ENCODE results near the gene ITPRID1. TPM values are rescaled to one million over a fixed set of nuclear protein-coding genes. Genes with fewer than 3 reads are reported as not detected.

The ITPRID1 gene
- polyA plus RNA-seq, 3 donors = not detected

DNA sequence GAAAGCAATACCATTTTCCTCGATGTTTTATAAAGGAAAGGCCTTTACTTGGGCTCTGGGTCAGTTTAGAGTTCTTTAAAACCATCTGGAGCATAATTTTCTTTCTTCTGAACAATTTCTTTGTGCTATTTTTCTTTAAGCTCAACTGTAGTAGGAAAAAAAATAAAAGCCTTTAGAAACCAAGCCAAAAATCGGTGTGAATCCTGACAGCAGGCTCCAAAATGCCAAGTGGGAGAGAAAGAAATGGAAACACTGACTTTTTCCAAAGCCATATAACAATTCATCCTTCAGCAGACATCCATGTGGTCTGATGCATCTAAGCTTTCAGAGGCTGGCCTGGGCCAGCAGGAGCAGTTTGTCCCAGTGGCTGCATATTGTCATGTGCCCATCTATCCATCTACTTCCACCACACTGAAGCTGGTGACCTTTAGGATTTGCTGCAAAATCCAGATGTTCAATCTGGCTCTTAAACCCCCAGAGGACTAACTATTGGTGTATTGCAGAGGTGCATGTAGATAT, 23.0 kb upstream of the ITPRID1 start:
- DNase-seq = no peak
- peaks cover 2 to 5% (median 2%) of the 10 kb centered on the region in 3 donors for H3K27me3 Mint-ChIP-seq (ENCODE audit: low read depth in 3 of 3)
- TF ChIP-seq, protein P1, sequence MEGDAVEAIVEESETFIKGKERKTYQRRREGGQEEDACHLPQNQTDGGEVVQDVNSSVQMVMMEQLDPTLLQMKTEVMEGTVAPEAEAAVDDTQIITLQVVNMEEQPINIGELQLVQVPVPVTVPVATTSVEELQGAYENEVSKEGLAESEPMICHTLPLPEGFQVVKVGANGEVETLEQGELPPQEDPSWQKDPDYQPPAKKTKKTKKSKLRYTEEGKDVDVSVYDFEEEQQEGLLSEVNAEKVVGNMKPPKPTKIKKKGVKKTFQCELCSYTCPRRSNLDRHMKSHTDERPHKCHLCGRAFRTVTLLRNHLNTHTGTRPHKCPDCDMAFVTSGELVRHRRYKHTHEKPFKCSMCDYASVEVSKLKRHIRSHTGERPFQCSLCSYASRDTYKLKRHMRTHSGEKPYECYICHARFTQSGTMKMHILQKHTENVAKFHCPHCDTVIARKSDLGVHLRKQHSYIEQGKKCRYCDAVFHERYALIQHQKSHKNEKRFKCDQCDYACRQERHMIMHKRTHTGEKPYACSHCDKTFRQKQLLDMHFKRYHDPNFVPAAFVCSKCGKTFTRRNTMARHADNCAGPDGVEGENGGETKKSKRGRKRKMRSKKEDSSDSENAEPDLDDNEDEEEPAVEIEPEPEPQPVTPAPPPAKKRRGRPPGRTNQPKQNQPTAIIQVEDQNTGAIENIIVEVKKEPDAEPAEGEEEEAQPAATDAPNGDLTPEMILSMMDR (IDR thresholded peaks at IDR 0.05) = no peak
- Histone ChIP-seq H3K27me3 (ENCODE audit: control insufficient read depth in 2 of 2, insufficient read depth in 2 of 2, low read length in 2 of 2) (no peaks in the 10 kb centered on the region), H3K4me3 (replicated peaks in 1 of 3; ENCODE audit: low read depth in 2 of 3, low read length in 3 of 3) (no peak overlapping the region), H4K20me1 (ENCODE audit: insufficient read depth, low read length) (no peaks in the 10 kb centered on the region), H2AFZ (ENCODE audit: insufficient read depth, low read depth, low read length, poor library complexity, severe bottlenecking) (no peak overlapping the region), H3K9ac (ENCODE audit: insufficient read depth, low read length, poor library complexity, severe bottlenecking) (no peak overlapping the region), H3K4me2 (replicated peaks; ENCODE audit: extremely low read depth, low read length, poor library complexity, severe bottlenecking) (no peak overlapping the region), H3K9me3 (replicated peaks in 1 of 2; ENCODE audit: control insufficient read depth in 1 of 2, insufficient read depth in 1 of 2, low read length in 2 of 2) (no peaks in the 10 kb centered on the region), H3K4me1 (ENCODE audit: control insufficient read depth in 1 of 2, insufficient read depth in 2 of 2, low read length in 2 of 2) (peaks cover 0 to 4% of the 10 kb centered on the region in 2 donors), H3K36me3 (replicated peaks in 1 of 2; ENCODE audit: control insufficient read depth in 1 of 2, insufficient read depth in 2 of 2, low read length in 2 of 2) (no peaks in the 10 kb centered on the region), H3K79me2 (ENCODE audit: insufficient read depth, low read length) (no peaks in the 10 kb centered on the region), H3K27ac (ENCODE audit: low read depth in 1 of 2, low read length in 2 of 2) (no peak overlapping the region)
- no peak overlapping the region for H3K27ac Mint-ChIP-seq
- intact Hi-C loops (cut with micrococcal nuclease) = no loop called here
- no peak overlapping the region for H3K4me3 Mint-ChIP-seq
- H3K4me1 Mint-ChIP-seq = peaks cover 6% of the 10 kb centered on the region
- no peaks in the 10 kb centered on the region for H3K36me3 Mint-ChIP-seq
- H3K9me3 Mint-ChIP-seq = peaks cover 0 to 2% (median 0%) of the 10 kb centered on the region in 7 donors
- no CpG with 5 or more reads among the region's 2 CpGs for WGBS (ENCODE audit: insufficient coverage)

DNA sequence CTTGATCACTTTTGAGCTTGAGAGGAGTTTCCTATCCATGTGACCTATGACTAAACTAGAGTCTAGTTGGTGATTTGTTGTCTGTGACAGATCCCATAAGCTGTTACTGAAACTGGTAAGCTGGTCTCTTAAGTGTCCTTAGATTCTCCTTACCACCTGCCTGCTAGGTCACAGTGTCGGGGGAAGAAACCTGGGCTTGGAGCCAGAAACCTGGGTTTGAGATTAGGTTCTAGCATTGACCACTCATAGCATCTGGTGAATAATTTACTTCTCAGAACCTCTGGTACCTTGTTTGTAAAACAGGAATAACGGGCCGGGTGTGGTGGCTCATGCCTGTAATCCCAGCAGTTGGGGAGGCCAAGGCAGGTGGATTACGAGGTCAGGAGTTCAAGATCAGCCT, 21.8 kb upstream of the ITPRID1 start:
- H3K4me3 Mint-ChIP-seq = no peak overlapping the region
- TF ChIP-seq, protein P1 (IDR thresholded peaks at IDR 0.05) = no peak
- H3K4me1 Mint-ChIP-seq = peaks cover 6% of the 10 kb centered on the region
- no peaks in the 10 kb centered on the region for H3K79me2 ChIP-seq (ENCODE audit: insufficient read depth, low read length)
- no peak for DNase-seq
- peak overlapping the region in 1 of 7 donors; percentile 30 for H3K27ac Mint-ChIP-seq
- no peaks in the 10 kb centered on the region for H3K27me3 ChIP-seq (ENCODE audit: control insufficient read depth in 2 of 2, insufficient read depth in 2 of 2, low read length in 2 of 2)
- peaks cover 0 to 4% of the 10 kb centered on the region in 2 donors for H3K4me1 ChIP-seq (ENCODE audit: control insufficient read depth in 1 of 2, insufficient read depth in 2 of 2, low read length in 2 of 2)
- no peak overlapping the region for H2AFZ ChIP-seq (ENCODE audit: insufficient read depth, low read depth, low read length, poor library complexity, severe bottlenecking)
- H3K4me2 ChIP-seq (replicated peaks; ENCODE audit: extremely low read depth, low read length, poor library complexity, severe bottlenecking) = no peak overlapping the region
- H3K9me3 Mint-ChIP-seq = peaks cover 0 to 2% (median 0%) of the 10 kb centered on the region in 7 donors
- intact Hi-C loops (cut with micrococcal nuclease) = no loop called here
- peaks cover 2 to 3% (median 2%) of the 10 kb centered on the region in 3 donors for H3K27me3 Mint-ChIP-seq (ENCODE audit: low read depth in 3 of 3)
- no peaks in the 10 kb centered on the region for H3K36me3 Mint-ChIP-seq
- no peak overlapping the region for H3K4me3 ChIP-seq (replicated peaks in 1 of 3; ENCODE audit: low read depth in 2 of 3, low read length in 3 of 3)
- no peak overlapping the region for H3K27ac ChIP-seq (ENCODE audit: low read depth in 1 of 2, low read length in 2 of 2)
- H3K9ac ChIP-seq (ENCODE audit: insufficient read depth, low read length, poor library complexity, severe bottlenecking) = no peak overlapping the region
- H4K20me1 ChIP-seq (ENCODE audit: insufficient read depth, low read length) = no peaks in the 10 kb centered on the region
- no peaks in the 10 kb centered on the region for H3K9me3 ChIP-seq (replicated peaks in 1 of 2; ENCODE audit: control insufficient read depth in 1 of 2, insufficient read depth in 1 of 2, low read length in 2 of 2)
- no CpG with 5 or more reads among the region's 4 CpGs for WGBS (ENCODE audit: insufficient coverage)
- no peaks in the 10 kb centered on the region for H3K36me3 ChIP-seq (replicated peaks in 1 of 2; ENCODE audit: control insufficient read depth in 1 of 2, insufficient read depth in 2 of 2, low read length in 2 of 2)
